LNCaP clone FGC (cell line): ENCODE measurements around the gene TMX1.

Experiments used
- DNase-seq: peaks from one replicate; pipeline ENCODE4 v3.0.0-alpha.2; 2011; ENCODE audit warnings: low read depth
- H3K4me3 ChIP-seq: 2 replicates; pipeline ENCODE4 v1.5.1; 2011; ENCODE audit warnings: mild to moderate bottlenecking, low read depth, low read length, control low read depth
- CTCF ChIP-seq: IDR thresholded peaks from 2 replicates; pipeline ENCODE4 v1.5.1; 2012; ENCODE audit warnings: mild to moderate bottlenecking; ENCODE audit not compliant: control insufficient read depth, insufficient read depth; ENCODE audit errors: extremely low read depth

Gene TMX1

GRCh38 chr14:51253880-51254279 is 13.8 kb downstream of the TMX1 start:
- TF ChIP-seq CTCF, result no peak
- H3K4me3 ChIP-seq, result no peak overlapping the region
- no peak for DNase-seq

GRCh38 chr14:51258280-51258679 is 18.2 kb downstream of the TMX1 start:
- no peak overlapping the region for H3K4me3 ChIP-seq
- no peak for TF ChIP-seq CTCF
- no peak for DNase-seq

GRCh38 chr14:51258788-51259187 is 18.7 kb downstream of the TMX1 start:
- no peak for TF ChIP-seq CTCF
- H3K4me3 ChIP-seq, result no peak overlapping the region
- no peak for DNase-seq

- DNase-seq, result no peak
- no peak overlapping the region for H3K4me3 ChIP-seq
- no peak for TF ChIP-seq CTCF
Measured at GRCh38 chr14:51260225-51260624, 20.2 kb downstream of the TMX1 start.

GRCh38 chr14:51261151-51261550 is 21.1 kb downstream of the TMX1 start:
- no peak for TF ChIP-seq CTCF
- no peak overlapping the region for H3K4me3 ChIP-seq
- no peak for DNase-seq

- no peak overlapping the region for H3K4me3 ChIP-seq
- no peak for DNase-seq
- no peak for TF ChIP-seq CTCF
Measured at GRCh38 chr14:51262868-51263267, 22.8 kb downstream of the TMX1 start.

- no peak for DNase-seq
- H3K4me3 ChIP-seq, result no peak overlapping the region
- no peak for TF ChIP-seq CTCF
Measured at GRCh38 chr14:51269634-51270033, 29.6 kb downstream of the TMX1 start.
